ENCODE results near the gene UGT1A3. TPM values are rescaled to one million over a fixed set of nuclear protein-coding genes. Genes with fewer than 3 reads are reported as not detected.

The UGT1A3 gene
- not detected in 2 replicates for total RNA-seq

GRCh38 chr2:233728723-233729301, at the start of gene UGT1A3:
Gene UGT1A3, plus strand, starts transcription at chr2:233729042. Its CDS starts 85 bp downstream, at chr2:233729127.

DNA sequence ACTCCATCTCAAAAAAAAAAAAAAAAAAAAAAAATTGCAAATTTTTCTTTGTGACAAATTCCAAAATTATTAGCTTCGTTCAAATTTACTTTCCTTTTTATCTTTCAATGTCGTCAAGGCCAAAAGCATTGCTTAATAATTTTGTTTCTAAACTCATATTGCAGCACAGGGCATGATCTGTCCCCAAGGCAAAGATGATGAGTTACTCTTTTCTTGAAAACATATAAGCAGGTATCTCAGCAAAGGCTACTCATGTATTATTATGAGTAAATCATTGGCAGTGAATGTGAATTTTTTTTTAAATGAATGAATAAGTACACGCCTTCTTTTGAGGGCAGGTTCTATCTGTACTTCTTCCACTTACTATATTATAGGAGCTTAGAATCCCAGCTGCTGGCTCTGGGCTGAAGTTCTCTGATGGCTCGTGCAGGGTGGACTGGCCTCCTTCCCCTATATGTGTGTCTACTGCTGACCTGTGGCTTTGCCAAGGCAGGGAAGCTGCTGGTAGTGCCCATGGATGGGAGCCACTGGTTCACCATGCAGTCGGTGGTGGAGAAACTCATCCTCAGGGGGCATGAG, 47.2 kb upstream of the UGT1A3 start, which contains the start of gene UGT1A7:
TSS of gene UGT1A7 (plus strand) at position 381 of the 579 bp plus-strand sequence. CDS start at position 418, 37 bp downstream.

GRCh38 chr2:233692648-233693047, 36.2 kb upstream of the UGT1A3 start, which contains the start of gene UGT1A6:
Gene UGT1A6, plus strand, starts transcription at chr2:233692890. Its CDS starts 115 bp downstream, at chr2:233693005.

GRCh38 chr2:233712611-233713261, 16.1 kb upstream of the UGT1A3 start, which contains the start of gene UGT1A5:
Gene UGT1A5, plus strand, starts transcription at chr2:233712907. Its CDS starts 85 bp downstream, at chr2:233712992.

DNA sequence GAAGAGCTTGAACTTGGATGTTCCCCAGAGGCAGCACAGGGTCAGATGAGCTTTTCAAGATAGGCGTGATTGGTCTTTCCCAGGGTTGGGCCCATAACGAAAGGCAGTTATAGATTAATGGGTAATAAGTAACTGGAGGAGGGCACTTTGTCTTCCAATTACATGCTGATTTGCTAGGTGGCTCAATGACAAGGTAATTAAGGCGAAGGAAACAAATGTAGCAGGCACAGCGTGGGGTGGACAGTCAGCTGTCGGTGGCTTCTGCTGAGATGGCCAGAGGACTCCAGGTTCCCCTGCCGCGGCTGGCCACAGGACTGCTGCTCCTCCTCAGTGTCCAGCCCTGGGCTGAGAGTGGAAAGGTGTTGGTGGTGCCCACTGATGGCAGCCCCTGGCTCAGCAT, 10.3 kb upstream of the UGT1A3 start, which contains the start of gene UGT1A4:
TSS of gene UGT1A4 (plus strand) at position 185 of the 400 bp plus-strand sequence. CDS start at position 270, 85 bp downstream.

GRCh38 chr2:233760043-233760442, 31.2 kb downstream of the UGT1A3 start, which contains the start of gene UGT1A1:
Gene UGT1A1, plus strand, starts transcription at chr2:233760270. Its CDS starts 18 bp downstream, at chr2:233760288.

GRCh38 chr2:233778030-233778429, 49.2 kb downstream of the UGT1A3 start, which contains the start of gene MROH2A:
Gene MROH2A, plus strand, starts transcription at chr2:233778330. Its CDS starts 1,029 bp downstream, at chr2:233779359.

Other genes with a start within 250 kb of the UGT1A3 start
- gene USP40, start 162.3 kb upstream of the UGT1A3 start, total RNA-seq = 15.5 and 21.0 TPM in 2 replicates
- not detected in 2 replicates for gene UGT1A8, start 111.4 kb upstream of the UGT1A3 start, total RNA-seq
- gene UGT1A10, start 92.6 kb upstream of the UGT1A3 start, total RNA-seq = not detected in 2 replicates
- gene UGT1A9, start 57.1 kb upstream of the UGT1A3 start, total RNA-seq = not detected in 2 replicates
- gene UGT1A7, start 47.1 kb upstream of the UGT1A3 start, total RNA-seq = not detected in 2 replicates
- not detected in 2 replicates for gene UGT1A6, start 36.2 kb upstream of the UGT1A3 start, total RNA-seq
- gene UGT1A5, start 16.1 kb upstream of the UGT1A3 start, total RNA-seq = not detected in 2 replicates
- not detected in 2 replicates for gene UGT1A4, start 10.3 kb upstream of the UGT1A3 start, total RNA-seq
- not detected in 2 replicates for gene UGT1A1, start 31.2 kb downstream of the UGT1A3 start, total RNA-seq
- not detected in 2 replicates for gene MROH2A, start 49.3 kb downstream of the UGT1A3 start, total RNA-seq
- 39.4 and 40.5 TPM in 2 replicates for gene HJURP, start 125.5 kb downstream of the UGT1A3 start, total RNA-seq
- gene TRPM8, start 188.3 kb downstream of the UGT1A3 start, total RNA-seq = not detected in 2 replicates